BLaER1 (cell line): ENCODE results near the gene ISCA1.
A peak's percentile ranks its signal among the peaks of the same experiment; 100 is the strongest.

Source experiments
- H3K27ac ChIP-seq: shearing (Covaris generic); formaldehyde crosslinking; 2 replicates; pipeline ENCODE4 v1.8.1; 2022
- H3K27me3 ChIP-seq: shearing (Covaris generic); formaldehyde crosslinking; 2 replicates; pipeline ENCODE4 v1.8.1; 2022
- H3K36me3 ChIP-seq: shearing (Covaris generic); formaldehyde crosslinking; 2 replicates; pipeline ENCODE4 v1.8.1; 2022
- H3K4me1 ChIP-seq: shearing (Covaris generic); formaldehyde crosslinking; 2 replicates; pipeline ENCODE4 v1.8.1; 2022
- H3K4me2 ChIP-seq: shearing (Covaris generic); formaldehyde crosslinking; 2 replicates; pipeline ENCODE4 v1.8.1; 2022
- H3K4me3 ChIP-seq: shearing (Covaris generic); formaldehyde crosslinking; 2 replicates; pipeline ENCODE4 v1.8.1; 2022
- H3K9ac ChIP-seq: shearing (Covaris generic); formaldehyde crosslinking; 2 replicates; pipeline ENCODE4 v1.8.1; 2022
- H3K9me3 ChIP-seq: shearing (Covaris generic); formaldehyde crosslinking; 2 replicates; pipeline ENCODE4 v1.8.1; 2022
- H4K20me1 ChIP-seq: shearing (Covaris generic); formaldehyde crosslinking; 2 replicates; pipeline ENCODE4 v1.8.1; 2022
- Cebpa-rat ChIP-seq: shearing (Covaris generic); IDR thresholded peaks from 2 replicates; pipeline ENCODE4 v1.8.1; 2022

The ISCA1 gene

GRCh38 chr9:86287013-86287412, 4.7 kb upstream of the ISCA1 start:
- Histone ChIP-seq H3K36me3 (0 out of 2 replicates have a peak, but pooled peaks cover 10% of the 10 kb centered on the region), H3K9me3 (no peaks in the 10 kb centered on the region), H3K4me2 (no peak overlapping the region), H3K27ac (no peak overlapping the region), H3K4me3 (no peak overlapping the region), H4K20me1 (no peaks in the 10 kb centered on the region), H3K9ac (no peak overlapping the region), H3K27me3 (no peaks in the 10 kb centered on the region), H3K4me1 (peaks cover 6% of the 10 kb centered on the region; the same call in 1 of the 2 replicates)
- peak; percentile 69; the same call in 1 of the 2 replicates for TF ChIP-seq Cebpa-rat

- H4K20me1 ChIP-seq = no peaks in the 10 kb centered on the region
- H3K9me3 ChIP-seq = no peaks in the 10 kb centered on the region
- no peak overlapping the region for H3K9ac ChIP-seq
- H3K4me1 ChIP-seq = peaks cover 6% of the 10 kb centered on the region; the same call in 1 of the 2 replicates
- H3K36me3 ChIP-seq = 0 out of 2 replicates have a peak, but pooled peaks cover 10% of the 10 kb centered on the region
- no peak overlapping the region for H3K4me3 ChIP-seq
- TF ChIP-seq Cebpa-rat = no peak
- H3K4me2 ChIP-seq = no peak overlapping the region
- no peak overlapping the region for H3K27ac ChIP-seq
- H3K27me3 ChIP-seq = no peaks in the 10 kb centered on the region
Measured at GRCh38 chr9:86286278-86286677, 3.9 kb upstream of the ISCA1 start.

- no peaks in the 10 kb centered on the region for H3K9me3 ChIP-seq
- H3K27me3 ChIP-seq = no peaks in the 10 kb centered on the region
- H3K4me3 ChIP-seq = no peak overlapping the region
- H3K4me1 ChIP-seq = peaks cover 15% of the 10 kb centered on the region
- no peak overlapping the region for H3K4me2 ChIP-seq
- no peak for TF ChIP-seq Cebpa-rat
- H3K9ac ChIP-seq = no peak overlapping the region
- no peak overlapping the region for H3K27ac ChIP-seq
- peaks cover 7% of the 10 kb centered on the region; the same call in 1 of the 2 replicates for H4K20me1 ChIP-seq
- 0 out of 2 replicates have a peak, but pooled peaks cover 10% of the 10 kb centered on the region for H3K36me3 ChIP-seq
Measured at GRCh38 chr9:86285261-86285660, 2.9 kb upstream of the ISCA1 start.

GRCh38 chr9:86282979-86283535, 719 bp upstream of the ISCA1 start:
- peak overlapping the region; percentile 92 for H3K4me2 ChIP-seq
- peak overlapping the region; percentile 92 for H3K4me3 ChIP-seq
- no peaks in the 10 kb centered on the region for H3K27me3 ChIP-seq
- no peaks in the 10 kb centered on the region for H3K9me3 ChIP-seq
- no peak overlapping the region for H3K27ac ChIP-seq
- peaks cover 29% of the 10 kb centered on the region for H3K4me1 ChIP-seq
- TF ChIP-seq Cebpa-rat = no peak
- peaks cover 29% of the 10 kb centered on the region for H4K20me1 ChIP-seq
- H3K9ac ChIP-seq = peak overlapping the region; percentile 94
- peaks cover 20% of the 10 kb centered on the region for H3K36me3 ChIP-seq

- peaks cover 16% of the 10 kb centered on the region for H3K36me3 ChIP-seq
- peaks cover 44% of the 10 kb centered on the region for H4K20me1 ChIP-seq
- peak overlapping the region; percentile 94 for H3K9ac ChIP-seq
- peak overlapping the region; percentile 92 for H3K4me2 ChIP-seq
- peak overlapping the region; percentile 92 for H3K4me3 ChIP-seq
- no peak for TF ChIP-seq Cebpa-rat
- H3K27me3 ChIP-seq = no peaks in the 10 kb centered on the region
- H3K4me1 ChIP-seq = peaks cover 29% of the 10 kb centered on the region
- H3K27ac ChIP-seq = peak overlapping the region; percentile 94
- H3K9me3 ChIP-seq = no peaks in the 10 kb centered on the region
Measured at GRCh38 chr9:86281593-86282076, 703 bp downstream of the ISCA1 start.

- Histone ChIP-seq H3K27ac (no peak overlapping the region), H3K9me3 (no peaks in the 10 kb centered on the region), H3K4me1 (peaks cover 29% of the 10 kb centered on the region), H3K36me3 (peaks cover 17% of the 10 kb centered on the region), H4K20me1 (peaks cover 54% of the 10 kb centered on the region), H3K4me3 (peak overlapping the region; percentile 92), H3K9ac (peak overlapping the region; percentile 94; the same call in 1 of the 2 replicates), H3K4me2 (peak overlapping the region; percentile 92), H3K27me3 (no peaks in the 10 kb centered on the region)
- no peak for TF ChIP-seq Cebpa-rat
Measured at GRCh38 chr9:86280580-86280979, 1.8 kb downstream of the ISCA1 start.

- TF ChIP-seq Cebpa-rat = no peak
- Histone ChIP-seq H4K20me1 (peaks cover 62% of the 10 kb centered on the region), H3K4me1 (peaks cover 29% of the 10 kb centered on the region), H3K4me2 (peak overlapping the region; percentile 92), H3K36me3 (peaks cover 22% of the 10 kb centered on the region), H3K4me3 (no peak overlapping the region), H3K9ac (no peak overlapping the region), H3K9me3 (no peaks in the 10 kb centered on the region), H3K27me3 (no peaks in the 10 kb centered on the region), H3K27ac (no peak overlapping the region)
Measured at GRCh38 chr9:86279839-86280238, 2.5 kb downstream of the ISCA1 start.

GRCh38 chr9:86277072-86277471, 5.3 kb downstream of the ISCA1 start:
- Histone ChIP-seq H3K4me1 (peaks cover 23% of the 10 kb centered on the region), H3K4me3 (no peak overlapping the region), H3K36me3 (peaks cover 45% of the 10 kb centered on the region), H4K20me1 (peaks cover 82% of the 10 kb centered on the region), H3K27me3 (no peaks in the 10 kb centered on the region), H3K27ac (no peak overlapping the region), H3K9me3 (no peaks in the 10 kb centered on the region), H3K4me2 (no peak overlapping the region), H3K9ac (no peak overlapping the region)
- no peak for TF ChIP-seq Cebpa-rat

GRCh38 chr9:86275962-86276361, 6.4 kb downstream of the ISCA1 start:
- H3K4me1 ChIP-seq = peaks cover 21% of the 10 kb centered on the region
- H3K4me3 ChIP-seq = no peak overlapping the region
- H3K9ac ChIP-seq = no peak overlapping the region
- H3K4me2 ChIP-seq = no peak overlapping the region
- H3K9me3 ChIP-seq = peaks cover 8% of the 10 kb centered on the region
- H3K27ac ChIP-seq = no peak overlapping the region
- H3K27me3 ChIP-seq = no peaks in the 10 kb centered on the region
- peaks cover 56% of the 10 kb centered on the region for H3K36me3 ChIP-seq
- TF ChIP-seq Cebpa-rat = no peak
- peaks cover 82% of the 10 kb centered on the region for H4K20me1 ChIP-seq

- Histone ChIP-seq H3K4me1 (peaks cover 11% of the 10 kb centered on the region), H3K9me3 (peaks cover 9% of the 10 kb centered on the region), H3K4me2 (no peak overlapping the region), H3K27me3 (no peaks in the 10 kb centered on the region), H4K20me1 (peaks cover 73% of the 10 kb centered on the region), H3K9ac (no peak overlapping the region), H3K27ac (no peak overlapping the region), H3K36me3 (peaks cover 56% of the 10 kb centered on the region), H3K4me3 (no peak overlapping the region)
- no peak for TF ChIP-seq Cebpa-rat
Measured at GRCh38 chr9:86274821-86275643, 7.3 kb downstream of the ISCA1 start.
